ENCODE results near the gene UQCRC1.
"Not testable (repeated sequence)": the region's sequence is repeated elsewhere in the genome, so short reads cannot be mapped to it uniquely, and the experiment has no call there.

Gene UQCRC1

DNA sequence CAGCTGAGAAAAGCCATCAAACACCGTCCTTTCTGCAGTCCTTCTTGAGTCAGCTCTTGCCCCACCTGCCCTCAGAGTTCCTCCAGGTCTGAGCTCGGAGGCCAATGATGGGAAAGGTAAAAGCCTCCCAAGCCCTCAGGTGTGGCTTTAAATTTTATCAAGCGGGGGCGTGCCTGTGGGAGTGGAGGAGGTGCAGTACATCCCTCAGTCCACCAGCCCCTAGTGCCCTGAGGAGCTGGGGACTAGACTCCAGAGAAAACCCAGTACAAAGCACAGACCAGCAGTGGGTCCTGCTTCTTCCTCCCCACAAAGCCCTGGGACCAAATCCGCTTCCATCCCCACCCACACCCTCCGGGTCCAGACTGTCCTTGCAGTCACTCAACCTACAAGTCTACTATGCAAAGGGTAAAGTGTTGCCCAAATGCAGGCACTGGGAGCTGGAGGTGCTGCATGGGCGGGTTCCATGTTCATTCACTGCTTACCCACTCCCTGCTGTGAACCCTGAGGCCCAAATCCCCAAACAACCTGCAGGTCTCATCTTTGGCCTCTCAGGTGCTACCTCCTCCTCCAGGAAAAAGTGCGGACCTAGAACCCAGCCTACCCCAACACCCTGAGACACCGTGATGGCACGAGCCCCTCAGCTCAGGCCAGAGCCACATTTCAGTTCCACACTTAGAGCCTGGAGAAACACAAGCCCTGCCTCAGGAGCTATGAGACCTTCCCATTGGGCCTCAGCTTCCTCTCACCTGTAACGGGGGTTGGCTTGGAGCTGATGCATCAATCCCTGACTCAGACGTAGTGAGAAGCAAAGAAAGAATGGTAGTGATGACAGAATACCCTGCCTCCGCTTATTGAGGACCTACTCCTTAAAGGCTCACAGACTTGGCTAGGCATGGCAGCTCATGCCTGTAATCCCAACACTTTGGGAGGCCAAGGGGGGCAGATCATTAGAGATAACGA, 55.3 kb downstream of the UQCRC1 start:
- DNase-seq (ENCODE audit: low read depth) = no peak

DNA sequence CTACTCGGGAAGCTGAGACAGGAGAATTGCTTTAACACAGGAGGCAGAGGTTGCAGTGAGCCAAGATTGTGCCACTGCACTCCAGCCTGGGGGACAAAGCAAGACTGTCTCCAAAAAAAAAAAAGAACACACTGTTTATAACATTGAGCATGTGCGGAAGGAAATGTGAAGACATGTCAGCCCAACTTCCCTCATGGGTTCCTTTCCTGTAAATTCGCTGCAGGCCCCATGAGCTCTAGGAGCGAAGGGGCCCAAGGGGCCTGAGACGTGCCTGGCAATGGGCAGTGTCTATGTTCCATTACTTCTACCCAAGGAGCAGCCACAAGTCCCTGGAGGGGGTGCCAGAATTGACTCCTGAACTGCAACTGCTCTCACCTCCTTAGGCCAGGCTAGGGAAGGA, 56.1 kb downstream of the UQCRC1 start:
- no peak for DNase-seq (ENCODE audit: low read depth)

DNA sequence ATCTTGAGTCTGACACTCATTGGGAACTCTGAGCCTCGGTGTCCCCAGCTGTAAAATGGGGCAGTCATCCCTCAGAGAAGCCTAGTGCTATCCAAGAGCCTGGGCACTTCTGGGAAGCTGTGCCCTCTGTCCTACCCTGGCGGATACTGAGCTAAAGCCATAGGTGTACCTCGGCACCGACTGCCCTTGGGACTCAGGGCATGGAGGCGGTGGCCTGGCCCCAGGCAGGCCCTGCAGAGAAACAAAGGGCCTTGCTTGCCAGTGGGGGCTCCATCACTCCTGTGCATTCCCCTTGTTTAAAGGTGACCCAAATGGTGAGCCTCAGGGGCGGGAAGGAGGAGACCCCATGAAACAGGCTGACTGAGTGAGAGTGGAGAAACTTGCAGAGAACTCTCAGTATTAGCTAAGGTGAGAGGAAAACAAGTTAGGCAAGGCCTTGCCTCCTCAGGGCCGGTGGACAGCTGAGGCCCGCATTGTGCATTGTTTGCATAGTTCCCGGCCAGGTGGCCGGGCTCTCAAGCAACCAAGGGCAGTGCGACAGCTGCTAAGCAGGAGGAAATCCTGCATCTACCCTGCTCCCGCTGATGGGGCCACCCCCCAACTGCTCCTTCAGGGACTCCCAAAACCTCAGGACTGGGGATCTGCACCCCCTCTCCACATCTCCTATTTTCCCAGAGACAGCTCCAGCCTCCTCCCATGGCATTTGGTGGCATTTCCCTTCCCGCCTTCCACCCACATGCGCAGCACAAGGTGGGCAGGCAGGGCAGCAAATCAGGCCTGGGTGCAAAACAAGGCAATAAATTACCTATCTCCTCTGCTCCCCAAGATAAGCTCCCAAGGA, 57.1 kb downstream of the UQCRC1 start:
- no peak for DNase-seq (ENCODE audit: low read depth)

DNA sequence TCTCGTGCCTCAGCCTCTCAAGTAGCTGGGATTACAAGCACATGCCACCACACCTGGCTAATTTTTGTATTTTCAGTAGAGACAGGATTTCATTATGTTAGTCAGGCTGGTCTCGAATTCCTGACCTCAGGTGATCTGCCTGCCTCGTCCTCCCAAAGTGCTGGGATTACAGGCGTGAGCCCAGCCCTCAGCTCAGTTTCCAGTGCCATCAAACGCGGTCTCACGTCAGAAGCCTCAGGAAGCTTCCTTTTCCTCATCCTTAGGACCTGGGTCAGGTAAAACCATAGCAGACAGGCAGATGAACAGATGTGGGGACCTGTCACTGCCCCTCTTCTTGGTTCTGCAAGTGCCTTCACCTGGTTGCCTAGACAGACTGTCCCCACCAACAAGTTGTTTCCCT, 57.8 kb downstream of the UQCRC1 start:
- DNase-seq (ENCODE audit: low read depth) = not testable (repeated sequence)

All from stimulated activated CD4-positive, alpha-beta T cell treated with anti-CD3 and anti-CD28 coated beads, Interleukin-2, amount 100 ng/mL, for 4 hours (primary cell).